ENCODE measurements around the gene SRSF3.

GRCh38 chr6:36633915-36634314, 39.8 kb downstream of the SRSF3 start:
- TF ChIP-seq CTCF (IDR thresholded peaks at IDR 0.05) (no peak), POLR2A (IDR thresholded peaks at IDR 0.05) (no peak)
